GM18498 (cell line): ENCODE data around the gene STOM.

ENCODE experiments used
- ATAC-seq: cut with Tn5 transposase; IDR thresholded peaks from one replicate; pipeline ENCODE4 v1.9.1; 2021; ENCODE audit warnings: mild to moderate bottlenecking, moderate library complexity; ENCODE audit not compliant: unreplicated experiment

Gene STOM

GRCh38 chr9:121289026-121289771 lies 80.9 kb downstream of the STOM start:
- ATAC-seq, result no peak
